T-cell (primary cell): Measurements from ENCODE around the gene KLF15. TPM values are rescaled to one million over a fixed set of nuclear protein-coding genes. Genes with fewer than 3 reads are reported as not detected.

Source experiments
- ATAC-seq, 4 experiments: fragments of 200-7000 bp in 3 of 4; fragments of 150-1000 bp in 1 of 4; cut with Tn5 transposase; replicated peaks in 1 of 4; 1 replicate in 3 of 4; 2 replicates in 1 of 4; pipeline ENCODE4 v1.10.0; 2021; ENCODE audit warnings: moderate library complexity in 3 of 4, mild to moderate bottlenecking in 2 of 4, moderate number of reproducible peaks in 1 of 4
- CTCF ChIA-PET, 2 donors: fragments of 300-600 bp; sonication (Branson Sonifier 250); formaldehyde crosslinking; loops; one replicate each; lab custom pipeline; 2022; ENCODE audit warnings: antibody characterized with exemption in 2 of 2; lab: Charles Lee
- POLR2A ChIA-PET, 2 donors: fragments of 300-600 bp; sonication (Branson Sonifier 250); formaldehyde crosslinking; loops; one replicate each; lab custom pipeline; 2022; ENCODE audit warnings: antibody characterized with exemption in 2 of 2; lab: Charles Lee
- DNase-seq, 35 experiments: peaks; one replicate each; pipeline versions ENCODE4 v3.0.0 to v3.0.0-alpha.2; 2013 to 2023
- H3K27ac ChIP-seq: one replicate; pipeline ENCODE4 v1.5.1; 2013; ENCODE audit warnings: low read length
- H3K27me3 ChIP-seq, 2 experiments: replicated peaks in 1 of 2; 1 replicate in 1 of 2; 2 replicates in 1 of 2; pipeline versions ENCODE4 v1.6.1 to v1.7.0; 2013; ENCODE audit warnings: low read length in 1 of 2, mixed read lengths in 1 of 2; ENCODE audit not compliant: control insufficient read depth in 2 of 2, insufficient read depth in 2 of 2; ENCODE audit errors: extremely low read depth in 1 of 2
- H3K36me3 ChIP-seq, 2 donors: 1 replicate in 1 of 2; 2 replicates in 1 of 2; pipeline versions ENCODE4 v1.6.1 to v1.7.0; 2013; ENCODE audit warnings: low read length in 1 of 2; ENCODE audit not compliant: control insufficient read depth in 2 of 2, insufficient read depth in 1 of 2; ENCODE audit errors: extremely low read depth in 1 of 2
- H3K4me1 ChIP-seq, 2 experiments: 1 replicate in 1 of 2; 2 replicates in 1 of 2; pipeline versions ENCODE4 v1.6.1 to v1.7.0; 2013; ENCODE audit warnings: low read length in 2 of 2, mixed read lengths in 1 of 2; ENCODE audit not compliant: insufficient read depth in 2 of 2, control insufficient read depth in 1 of 2; ENCODE audit errors: extremely low read depth in 1 of 2
- H3K4me3 ChIP-seq, 2 donors: 1 replicate in 1 of 2; 2 replicates in 1 of 2; pipeline versions ENCODE4 v1.5.1 to v1.7.0; 2013; ENCODE audit warnings: mild to moderate bottlenecking in 2 of 2, low read length in 1 of 2, moderate library complexity in 1 of 2; ENCODE audit not compliant: control insufficient read depth in 1 of 2; ENCODE audit errors: extremely low read depth in 1 of 2
- H3K9me3 ChIP-seq: 2 replicates; pipeline ENCODE4 v1.7.0; 2013
- H3K27ac Mint-ChIP-seq, 2 donors: one replicate each; pipeline ENCODE4 v1.8.0; 2020 to 2021; ENCODE audit warnings: mild to moderate bottlenecking in 2 of 2, mixed read lengths in 2 of 2
- H3K27me3 Mint-ChIP-seq, 2 donors: one replicate each; pipeline ENCODE4 v1.8.0; 2021 to 2022; ENCODE audit warnings: mixed read lengths in 2 of 2
- H3K36me3 Mint-ChIP-seq: one replicate; pipeline ENCODE4 v1.8.0; 2021; ENCODE audit warnings: mixed read lengths
- H3K4me1 Mint-ChIP-seq, 3 donors: one replicate each; pipeline ENCODE4 v1.8.0; 2020 to 2022; ENCODE audit warnings: mixed read lengths in 3 of 3, mild to moderate bottlenecking in 1 of 3
- H3K4me3 Mint-ChIP-seq, 3 donors: one replicate each; pipeline ENCODE4 v1.8.0; 2020 to 2022; ENCODE audit warnings: mild to moderate bottlenecking in 3 of 3, mixed read lengths in 3 of 3, moderate library complexity in 3 of 3
- H3K9me3 Mint-ChIP-seq, 3 donors: one replicate each; pipeline ENCODE4 v1.8.0; 2020 to 2022; ENCODE audit warnings: mixed read lengths in 3 of 3
- WGBS: methylation state at CpG from one replicate; pipeline ENCODE4 v1.1.5; 2013; ENCODE audit warnings: missing lambda C conversion rate; ENCODE audit not compliant: insufficient coverage; 5-methylcytosine and 5-hydroxymethylcytosine counted together
- total RNA-seq, 35 experiments: library from RNA in 6 of 35; stranded (reverse) in 6 of 35; fragments of 120-200 nt in 1 of 35; gene quantifications; one replicate each; pipeline versions ENCODE4 v1.2.1 to v1.2.4 and lab custom pipeline; 2013 to 2026

KLF15 gene
- total RNA-seq, 5 donors from 2014 or later (not counting 1 experiment from before 2014, with no cell fraction given), result 0.26 to 0.75 (median 0.35) TPM

DNA sequence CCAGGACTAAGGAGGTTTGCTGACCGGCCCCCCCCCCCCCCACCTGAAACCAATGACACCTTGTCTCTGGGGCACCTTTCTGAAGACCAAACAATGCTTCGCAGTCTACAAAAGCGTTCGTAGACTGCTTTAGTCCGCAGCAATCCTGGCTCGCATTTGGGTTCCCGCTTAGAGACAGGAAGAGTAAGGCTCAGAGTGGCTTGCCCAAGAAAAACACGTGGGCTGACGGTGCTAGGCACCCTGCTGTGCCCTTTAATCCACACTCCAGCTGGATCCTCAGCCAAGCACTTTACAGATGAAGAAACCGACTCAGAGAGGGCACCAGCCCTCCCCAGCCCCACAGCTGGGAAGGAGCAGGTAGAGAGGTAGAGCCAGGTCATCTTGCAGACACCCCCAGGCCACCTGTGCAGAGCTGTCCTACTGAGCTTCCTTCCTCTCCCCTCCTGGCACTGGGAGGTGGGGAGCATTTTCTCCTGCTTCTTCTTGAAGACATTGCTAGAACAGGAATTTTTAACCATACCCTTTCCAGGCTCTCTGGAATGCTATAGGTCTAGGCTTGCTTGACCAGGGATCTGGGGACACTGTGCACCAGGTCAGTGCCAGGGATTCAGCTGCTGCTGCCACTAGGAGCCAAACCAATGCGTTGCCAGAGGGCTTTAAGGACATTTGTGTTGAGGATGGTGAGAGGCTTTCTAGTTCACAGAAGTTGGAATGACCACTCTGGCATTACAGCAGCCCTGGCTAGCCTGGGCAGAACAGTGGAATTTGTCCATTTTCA lies 1.0 kb upstream of the KLF15 start:
- peak overlapping the region; percentile 50 to 62 for H3K4me3 ChIP-seq
- Mint-ChIP-seq H3K36me3 (no peaks in the 10 kb centered on the region), H3K27ac (no peak overlapping the region), H3K4me1 (peaks cover 15 to 21% (median 18%) of the 10 kb centered on the region in 3 donors), H3K9me3 (no peaks in the 10 kb centered on the region), H3K27me3 (peaks cover 38 to 56% of the 10 kb centered on the region in 2 donors), H3K4me3 (peak overlapping the region; percentile 82 to 86 (median 85))
- ATAC-seq (peak in 3 of 4 experiments; percentile 4 to 5 (median 4)), DNase-seq (peak in 1 of 35 experiments; percentile 5)
- peaks cover 6 to 22% of the 10 kb centered on the region in 2 experiments for H3K4me1 ChIP-seq
- no peak overlapping the region for H3K27ac ChIP-seq
- ChIA-PET CTCF (interaction anchor here in 1 of 2 donors (0.6 kb wide), 1 partner anchor 1629 kb away, joined by 3 read pairs; no protein-coding TSS in a partner anchor), POLR2A (interaction anchor here in 1 of 2 donors (0.5 kb wide), 1 partner anchor 763 kb away, joined by 5 read pairs; no protein-coding TSS in a partner anchor)
- H3K27me3 ChIP-seq, result peaks cover 14 to 66% of the 10 kb centered on the region in 2 experiments
- H3K36me3 ChIP-seq, result no peaks in the 10 kb centered on the region
- WGBS, result 21% methylated on average over 7 of the region's 11 CpGs
- H3K9me3 ChIP-seq, result no peaks in the 10 kb centered on the region

DNA sequence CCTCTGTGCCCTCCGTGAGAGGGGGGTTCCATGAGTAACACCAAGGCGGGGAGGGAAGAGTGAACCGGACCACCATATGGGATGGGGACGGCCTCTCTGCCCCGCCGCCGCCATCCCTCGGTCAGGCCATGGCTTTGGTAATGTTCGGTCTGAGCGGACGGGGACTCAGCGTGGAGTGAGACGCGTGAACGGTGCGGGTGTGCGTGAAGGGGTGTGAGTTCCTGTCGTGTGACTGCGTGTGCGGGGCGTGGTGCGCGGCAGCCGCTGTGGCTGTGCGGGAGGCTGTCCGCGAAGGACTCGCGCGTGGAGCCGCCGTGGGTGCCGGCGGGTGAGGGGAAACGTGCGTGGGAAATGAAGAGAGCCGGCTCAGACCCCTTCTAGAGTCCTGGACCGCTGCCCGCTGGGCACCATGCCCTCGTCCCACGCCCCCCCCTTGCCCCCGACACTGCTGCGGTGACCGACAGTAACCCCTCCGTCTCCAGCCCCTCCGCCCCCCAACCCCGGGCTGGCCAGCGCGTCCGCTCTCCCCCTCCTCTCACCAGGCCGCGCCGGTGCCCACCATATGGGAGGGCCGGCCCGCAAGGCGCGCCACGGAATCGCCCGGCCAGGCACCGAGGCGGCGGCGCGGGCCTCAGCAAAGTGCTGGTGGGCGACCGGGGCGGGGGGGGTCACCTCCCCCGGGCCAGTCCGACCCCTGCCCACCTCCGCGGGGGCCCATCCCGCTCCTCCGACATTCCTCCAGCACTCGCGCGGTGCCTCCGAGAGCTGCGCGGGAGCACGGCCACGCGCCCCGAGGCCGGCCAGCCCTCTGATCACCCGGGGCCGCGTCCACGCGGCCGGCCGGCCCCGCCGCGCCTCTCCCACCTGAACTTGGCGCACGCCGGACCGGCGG lies 589 bp downstream of the KLF15 start:
- peak in 3 of 4 experiments; percentile 9 to 21 (median 15) for ATAC-seq
- no peaks in the 10 kb centered on the region for H3K36me3 Mint-ChIP-seq
- H3K4me1 Mint-ChIP-seq, result peaks cover 15 to 21% (median 18%) of the 10 kb centered on the region in 3 donors
- 3% methylated on average over 90 of the region's 100 CpGs for WGBS
- Histone ChIP-seq H3K27ac (no peak overlapping the region), H3K9me3 (no peaks in the 10 kb centered on the region), H3K36me3 (no peaks in the 10 kb centered on the region), H3K4me3 (peak overlapping the region; percentile 37 to 49), H3K4me1 (peaks cover 6 to 22% of the 10 kb centered on the region in 2 experiments), H3K27me3 (peaks cover 14 to 65% of the 10 kb centered on the region in 2 experiments)
- H3K4me3 Mint-ChIP-seq, result peak overlapping the region; percentile 78 to 90 (median 85)
- H3K9me3 Mint-ChIP-seq, result no peaks in the 10 kb centered on the region
- ChIA-PET POLR2A (no interaction called here), CTCF (no interaction called here)
- peak in 10 of 35 experiments; percentile 8 to 40 (median 16) for DNase-seq
- H3K27ac Mint-ChIP-seq, result peak overlapping the region in 1 of 2 donors; percentile 40
- H3K27me3 Mint-ChIP-seq, result peaks cover 32 to 49% of the 10 kb centered on the region in 2 donors

GRCh38 chr3:126355777-126356372 lies 1.3 kb downstream of the KLF15 start:
- Mint-ChIP-seq H3K4me3 (peak overlapping the region; percentile 78 to 90 (median 85)), H3K27ac (no peak overlapping the region), H3K9me3 (no peaks in the 10 kb centered on the region), H3K4me1 (peaks cover 15 to 21% (median 18%) of the 10 kb centered on the region in 3 donors), H3K27me3 (peaks cover 28 to 41% of the 10 kb centered on the region in 2 donors), H3K36me3 (no peaks in the 10 kb centered on the region)
- Histone ChIP-seq H3K36me3 (no peaks in the 10 kb centered on the region), H3K4me1 (peaks cover 6 to 22% of the 10 kb centered on the region in 2 experiments), H3K27ac (no peak overlapping the region), H3K4me3 (peak overlapping the region; percentile 37 to 49), H3K9me3 (no peaks in the 10 kb centered on the region), H3K27me3 (peaks cover 14 to 59% of the 10 kb centered on the region in 2 experiments)
- ATAC-seq, result no peak
- 12% methylated on average over 28 of the region's 32 CpGs for WGBS
- CTCF ChIA-PET, result no interaction called here
- peak in 2 of 35 experiments; percentile 6 to 7 for DNase-seq
- POLR2A ChIA-PET, result no interaction called here

- ChIA-PET CTCF (interaction anchor here in 1 of 2 donors (0.8 kb wide), 1 partner anchor 250 kb away, joined by 4 read pairs; no protein-coding TSS in a partner anchor), POLR2A (no interaction called here)
- WGBS, result 63% methylated on average over 2 of the region's 3 CpGs
- H3K36me3 ChIP-seq, result no peaks in the 10 kb centered on the region
- H3K27ac ChIP-seq, result no peak overlapping the region
- Mint-ChIP-seq H3K27me3 (peaks cover 25 to 38% of the 10 kb centered on the region in 2 donors), H3K9me3 (no peaks in the 10 kb centered on the region), H3K36me3 (no peaks in the 10 kb centered on the region), H3K4me3 (peak overlapping the region; percentile 53 to 85 (median 78)), H3K27ac (no peak overlapping the region), H3K4me1 (peaks cover 15 to 21% (median 18%) of the 10 kb centered on the region in 3 donors)
- ATAC-seq, result no peak
- peaks cover 14 to 53% of the 10 kb centered on the region in 2 experiments for H3K27me3 ChIP-seq
- no peak overlapping the region for H3K4me3 ChIP-seq
- no peak for DNase-seq
- H3K9me3 ChIP-seq, result no peaks in the 10 kb centered on the region
- peaks cover 6 to 22% of the 10 kb centered on the region in 2 experiments for H3K4me1 ChIP-seq
These were observed 2.0 kb downstream of the KLF15 start for GRCh38 chr3:126355251-126355650.

- H3K4me1 Mint-ChIP-seq, result peaks cover 15 to 21% (median 18%) of the 10 kb centered on the region in 3 donors
- Histone ChIP-seq H3K27ac (no peak overlapping the region), H3K36me3 (no peaks in the 10 kb centered on the region), H3K27me3 (peaks cover 14 to 48% of the 10 kb centered on the region in 2 experiments), H3K4me3 (no peak overlapping the region), H3K4me1 (peaks cover 6 to 22% of the 10 kb centered on the region in 2 experiments), H3K9me3 (no peaks in the 10 kb centered on the region)
- no peaks in the 10 kb centered on the region for H3K36me3 Mint-ChIP-seq
- H3K27ac Mint-ChIP-seq, result no peak overlapping the region
- WGBS, result 87% methylated on average over 4 of the region's 7 CpGs
- DNase-seq, result no peak
- ATAC-seq, result no peak
- ChIA-PET POLR2A (no interaction called here), CTCF (interaction anchor here in 1 of 2 donors (0.8 kb wide), 1 partner anchor 250 kb away, joined by 4 read pairs; no protein-coding TSS in a partner anchor)
- no peak overlapping the region for H3K4me3 Mint-ChIP-seq
- H3K27me3 Mint-ChIP-seq, result peaks cover 20 to 34% of the 10 kb centered on the region in 2 donors
- no peaks in the 10 kb centered on the region for H3K9me3 Mint-ChIP-seq
These were observed 2.4 kb downstream of the KLF15 start for GRCh38 chr3:126354776-126355175.
